Endothelial cell (in vitro differentiated cells): ENCODE results near the gene MRPL17. TPM values are rescaled to one million over a fixed set of nuclear protein-coding genes. Genes with fewer than 3 reads are reported as not detected.

Experiments used
- DNase-seq: peaks from one replicate; pipeline ENCODE4 v3.0.0; 2021; ENCODE audit warnings: low spot score
- H3K27ac Mint-ChIP-seq: one replicate; pipeline ENCODE4 v1.8.0; 2021; ENCODE audit warnings: mixed read lengths, inconsistent platforms; ENCODE audit not compliant: unreplicated experiment
- H3K27me3 Mint-ChIP-seq: one replicate; pipeline ENCODE4 v1.8.0; 2021; ENCODE audit warnings: mild to moderate bottlenecking, moderate library complexity, mixed read lengths, inconsistent platforms; ENCODE audit not compliant: unreplicated experiment
- H3K36me3 Mint-ChIP-seq: one replicate; pipeline ENCODE4 v1.8.0; 2021; ENCODE audit warnings: mild to moderate bottlenecking, low read depth, mixed read lengths, inconsistent platforms; ENCODE audit not compliant: unreplicated experiment
- H3K4me1 Mint-ChIP-seq: one replicate; pipeline ENCODE4 v1.8.0; 2021; ENCODE audit warnings: mild to moderate bottlenecking, mixed read lengths, inconsistent platforms; ENCODE audit not compliant: unreplicated experiment
- H3K4me3 Mint-ChIP-seq: one replicate; pipeline ENCODE4 v1.8.0; 2021; ENCODE audit warnings: mild to moderate bottlenecking, mixed read lengths, inconsistent platforms; ENCODE audit not compliant: unreplicated experiment
- H3K9me3 Mint-ChIP-seq: one replicate; pipeline ENCODE4 v1.8.0; 2021; ENCODE audit warnings: mixed read lengths, inconsistent platforms; ENCODE audit not compliant: unreplicated experiment
- total RNA-seq: library from RNA; stranded (reverse); fragmentation: NEBNext Ultra II Directional; extraction: Animal tissue kit (Norgen Biotek cat#: 25700); gene quantifications from one replicate; pipeline ENCODE4 v1.2.1, GENCODE V29; 2021; ENCODE audit not compliant: unreplicated experiment
- TF ChIP-seq, protein P1 (sequence below): fragments of 200-600 bp; sonication (generic); IDR thresholded peaks from one replicate; pipeline ENCODE4 v1.5.0; 2021; ENCODE audit warnings: antibody characterized with exemption; ENCODE audit not compliant: unreplicated experiment

Gene MRPL17
- total RNA-seq, 1 donor from 2014 or later = 44.8 TPM

DNA sequence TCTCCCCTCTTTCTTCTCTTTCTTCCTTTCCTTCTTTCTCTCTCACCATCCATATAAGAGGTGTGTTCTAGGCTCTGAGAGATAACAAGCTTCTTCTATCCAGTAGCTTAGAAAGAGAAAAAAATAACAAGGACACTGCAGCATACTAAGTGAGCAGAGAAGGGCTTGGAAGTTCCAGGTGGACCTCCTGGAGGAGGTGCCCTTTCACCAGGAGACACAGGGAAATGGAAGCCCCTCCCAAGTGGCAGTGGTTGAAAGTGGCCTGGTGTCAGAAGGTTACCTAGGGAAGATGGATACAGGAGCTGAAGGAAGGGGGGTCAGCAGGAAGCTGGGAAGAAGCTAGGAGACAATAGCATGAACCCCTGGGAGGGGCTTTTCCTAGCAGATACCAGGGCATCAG, 33.0 kb downstream of the MRPL17 start:
- H3K4me3 Mint-ChIP-seq = no peak overlapping the region
- no peaks in the 10 kb centered on the region for H3K27me3 Mint-ChIP-seq
- H3K4me1 Mint-ChIP-seq = peaks cover under 1% of the 10 kb centered on the region
- TF ChIP-seq, protein P1, sequence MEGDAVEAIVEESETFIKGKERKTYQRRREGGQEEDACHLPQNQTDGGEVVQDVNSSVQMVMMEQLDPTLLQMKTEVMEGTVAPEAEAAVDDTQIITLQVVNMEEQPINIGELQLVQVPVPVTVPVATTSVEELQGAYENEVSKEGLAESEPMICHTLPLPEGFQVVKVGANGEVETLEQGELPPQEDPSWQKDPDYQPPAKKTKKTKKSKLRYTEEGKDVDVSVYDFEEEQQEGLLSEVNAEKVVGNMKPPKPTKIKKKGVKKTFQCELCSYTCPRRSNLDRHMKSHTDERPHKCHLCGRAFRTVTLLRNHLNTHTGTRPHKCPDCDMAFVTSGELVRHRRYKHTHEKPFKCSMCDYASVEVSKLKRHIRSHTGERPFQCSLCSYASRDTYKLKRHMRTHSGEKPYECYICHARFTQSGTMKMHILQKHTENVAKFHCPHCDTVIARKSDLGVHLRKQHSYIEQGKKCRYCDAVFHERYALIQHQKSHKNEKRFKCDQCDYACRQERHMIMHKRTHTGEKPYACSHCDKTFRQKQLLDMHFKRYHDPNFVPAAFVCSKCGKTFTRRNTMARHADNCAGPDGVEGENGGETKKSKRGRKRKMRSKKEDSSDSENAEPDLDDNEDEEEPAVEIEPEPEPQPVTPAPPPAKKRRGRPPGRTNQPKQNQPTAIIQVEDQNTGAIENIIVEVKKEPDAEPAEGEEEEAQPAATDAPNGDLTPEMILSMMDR = no peak
- no peaks in the 10 kb centered on the region for H3K36me3 Mint-ChIP-seq
- no peak overlapping the region for H3K27ac Mint-ChIP-seq
- DNase-seq = no peak
- no peaks in the 10 kb centered on the region for H3K9me3 Mint-ChIP-seq

DNA sequence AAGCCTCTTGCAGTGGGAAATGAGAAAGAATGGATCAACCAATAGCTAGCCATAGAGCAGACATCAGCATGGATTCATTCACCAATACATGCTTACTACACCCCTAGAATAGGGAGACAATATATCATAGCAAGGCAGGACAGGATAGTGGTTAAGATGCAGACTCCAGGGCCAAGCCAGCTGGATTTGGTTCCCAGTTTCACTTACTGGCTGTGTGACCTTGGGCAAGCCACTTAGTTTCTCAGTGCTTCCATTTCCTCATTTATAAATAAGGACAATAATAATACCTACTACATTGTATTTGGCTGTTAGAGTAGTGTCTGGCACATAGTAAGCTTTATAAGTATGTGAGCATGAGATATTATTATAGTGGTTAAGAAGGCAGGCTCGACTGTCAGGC, 34.6 kb downstream of the MRPL17 start:
- peaks cover 5% of the 10 kb centered on the region for H3K4me1 Mint-ChIP-seq
- no peak overlapping the region for H3K27ac Mint-ChIP-seq
- H3K9me3 Mint-ChIP-seq = no peaks in the 10 kb centered on the region
- no peaks in the 10 kb centered on the region for H3K36me3 Mint-ChIP-seq
- no peaks in the 10 kb centered on the region for H3K27me3 Mint-ChIP-seq
- no peak for DNase-seq
- no peak overlapping the region for H3K4me3 Mint-ChIP-seq
- TF ChIP-seq, protein P1 = no peak

DNA sequence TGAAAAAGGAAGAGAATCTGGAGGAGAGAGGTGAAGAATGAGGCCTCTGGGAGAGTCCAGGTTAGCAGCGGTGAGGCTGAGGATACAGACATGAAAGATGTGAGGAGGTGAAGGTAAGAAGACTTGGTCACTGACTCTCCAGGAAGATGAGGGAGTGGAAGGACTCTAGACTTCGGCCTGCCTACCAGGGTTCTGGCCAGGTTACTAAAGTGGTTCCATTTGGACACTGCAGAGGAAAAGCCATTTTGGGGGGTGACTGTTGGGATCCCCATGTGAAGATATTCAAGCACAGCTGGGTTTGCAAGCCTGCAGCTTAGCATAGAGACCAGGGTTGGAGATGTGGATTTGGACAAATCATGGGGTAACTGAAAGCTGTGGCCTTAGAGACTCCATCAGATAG, 35.3 kb downstream of the MRPL17 start:
- Mint-ChIP-seq H3K9me3 (no peaks in the 10 kb centered on the region), H3K4me1 (peaks cover 5% of the 10 kb centered on the region), H3K27me3 (no peaks in the 10 kb centered on the region), H3K27ac (no peak overlapping the region), H3K4me3 (no peak overlapping the region), H3K36me3 (no peaks in the 10 kb centered on the region)
- DNase-seq = no peak
- TF ChIP-seq, protein P1 = no peak

DNA sequence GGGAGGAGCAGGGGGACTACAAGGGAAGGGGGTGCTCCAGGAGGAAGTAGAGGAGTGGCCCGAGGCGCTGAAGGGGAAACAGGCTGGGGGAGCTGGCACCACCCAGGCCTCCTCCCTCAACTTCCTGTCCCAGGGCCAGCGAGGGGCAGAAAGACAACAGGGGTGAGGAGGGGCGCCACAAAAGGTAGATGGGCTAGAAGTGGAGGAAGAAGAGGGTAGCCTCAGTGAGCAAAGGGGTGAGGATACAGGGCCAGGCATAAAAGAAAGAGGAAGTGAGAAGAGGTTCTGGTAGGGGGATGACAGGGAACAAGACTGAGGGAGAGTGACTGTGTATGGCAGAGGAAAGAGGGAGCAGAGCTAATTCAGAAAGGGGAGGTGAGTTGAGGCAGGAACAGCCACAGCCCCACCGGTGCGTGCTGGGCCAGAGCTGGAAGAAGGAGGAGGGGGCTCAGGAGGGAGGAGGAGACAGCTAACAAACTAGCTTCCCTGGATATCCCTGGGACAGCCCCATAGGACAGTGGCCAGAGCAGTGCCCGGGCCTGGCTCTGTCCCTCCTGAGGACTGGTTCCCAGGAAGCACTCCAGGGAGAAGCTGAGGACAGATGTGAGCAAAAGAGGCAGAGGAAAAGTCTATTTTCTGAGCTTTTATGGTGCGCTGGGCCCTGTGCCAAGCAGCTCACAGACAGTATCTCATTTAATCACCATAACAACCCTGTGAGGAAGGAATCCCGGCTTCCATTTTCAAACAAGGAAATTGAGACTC, 36.0 kb downstream of the MRPL17 start:
- no peaks in the 10 kb centered on the region for H3K9me3 Mint-ChIP-seq
- TF ChIP-seq, protein P1 = no peak
- peaks cover 5% of the 10 kb centered on the region for H3K4me1 Mint-ChIP-seq
- H3K27ac Mint-ChIP-seq = no peak overlapping the region
- H3K27me3 Mint-ChIP-seq = no peaks in the 10 kb centered on the region
- no peak for DNase-seq
- H3K36me3 Mint-ChIP-seq = no peaks in the 10 kb centered on the region
- H3K4me3 Mint-ChIP-seq = no peak overlapping the region

DNA sequence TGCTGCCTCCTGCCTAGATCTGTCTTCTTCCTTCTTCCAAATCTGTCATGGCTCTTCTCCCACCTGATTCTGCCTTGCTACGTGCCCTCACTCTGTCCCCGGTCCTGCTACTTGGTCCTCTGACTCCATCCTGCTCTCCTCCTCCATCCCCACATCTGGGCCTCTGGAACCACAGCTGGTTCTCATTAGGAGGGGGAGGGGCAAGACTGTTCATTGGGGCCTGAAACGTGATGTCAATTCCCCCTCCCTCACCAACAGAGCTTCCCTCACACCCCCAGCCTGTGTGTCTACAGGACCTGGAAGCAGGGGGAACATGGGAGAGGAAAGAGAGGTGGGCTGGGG, 36.6 kb downstream of the MRPL17 start:
- H3K9me3 Mint-ChIP-seq = no peaks in the 10 kb centered on the region
- H3K27ac Mint-ChIP-seq = no peak overlapping the region
- no peaks in the 10 kb centered on the region for H3K36me3 Mint-ChIP-seq
- H3K27me3 Mint-ChIP-seq = no peaks in the 10 kb centered on the region
- no peak overlapping the region for H3K4me3 Mint-ChIP-seq
- TF ChIP-seq, protein P1 = no peak
- peaks cover 5% of the 10 kb centered on the region for H3K4me1 Mint-ChIP-seq
- DNase-seq = no peak
